Keratinocyte (primary cell): ENCODE data around the gene LIN28A.

Experiments
- CTCF ChIP-seq, 3 experiments: IDR thresholded peaks in 1 of 3; conservative IDR thresholded peaks in 1 of 3; optimal IDR thresholded peaks in 1 of 3; 2 replicates in 2 of 3; 3 replicates in 1 of 3; pipeline versions ENCODE3 to v1.5.1; 2011; ENCODE audit warnings: low read length in 3 of 3, mild to moderate bottlenecking in 3 of 3, moderate library complexity in 2 of 3, control low read depth in 1 of 3, inconsistent platforms in 1 of 3; ENCODE audit not compliant: insufficient read depth in 2 of 3; ENCODE audit errors: extremely low read depth in 1 of 3
- EZH2 ChIP-seq: IDR thresholded peaks from one replicate; pipeline ENCODE4 v1.6.1; 2012; ENCODE audit warnings: inconsistent platforms, mild to moderate bottlenecking, low read length, moderate library complexity

- TF ChIP-seq EZH2 (no peak), CTCF (optimal IDR thresholded peaks at IDR 0.05 in 1 of 3, IDR thresholded peaks at IDR 0.05 in 1 of 3, conservative IDR thresholded peaks at IDR 0.05 in 1 of 3; ENCODE audit: extremely low read depth in 1 of 3, insufficient read depth in 2 of 3, low read length in 3 of 3) (no peak)
Measured at GRCh38 chr1:26471498-26472319, 61.1 kb downstream of the LIN28A start.
